Right cardiac atrium (tissue), 5 donors: ENCODE measurements around the gene CEP72. TPM values are rescaled to one million over a fixed set of nuclear protein-coding genes. Genes with fewer than 3 reads are reported as not detected.

Experiments
- ATAC-seq, 2 donors: fragments of 200-7000 bp; cut with Tn5 transposase; one replicate each; pipeline versions ENCODE4 v1.8.0 to v1.9.1; 2020; ENCODE audit warnings: moderate library complexity in 2 of 2, mild to moderate bottlenecking in 1 of 2
- DNase-seq, 3 donors: peaks; one replicate each; pipeline ENCODE4 v3.0.0-alpha.2; 2020
- H3K27ac ChIP-seq: one replicate; pipeline ENCODE4 v1.5.1; 2013; ENCODE audit warnings: mild to moderate bottlenecking, low read length, control low read depth, moderate library complexity
- H3K27me3 ChIP-seq: one replicate; pipeline ENCODE4 v1.6.1; 2013; ENCODE audit not compliant: control insufficient read depth, insufficient read depth
- H3K4me1 ChIP-seq: one replicate; pipeline ENCODE4 v1.6.1; 2013; ENCODE audit warnings: low read length; ENCODE audit not compliant: control insufficient read depth, insufficient read depth
- H3K4me3 ChIP-seq: one replicate; pipeline ENCODE4 v1.5.1; 2013; ENCODE audit warnings: low read length, control low read depth
- H3K9me3 ChIP-seq: one replicate; pipeline ENCODE4 v1.6.1; 2013; ENCODE audit warnings: low read length; ENCODE audit not compliant: control insufficient read depth
- whole genome bisulfite sequencing: extraction: QIAGEN DNeasy Blood & Tissue Kit; methylation state at CpG from one replicate; pipeline ENCODE4 v1.1.7; 2013; 5-methylcytosine and 5-hydroxymethylcytosine counted together
- intact Hi-C, 4 donors: fragments of 100-400 bp; cut with DNase I; formaldehyde crosslinking; loops; one replicate each; pipeline versions ENCODE4 v1.11.0 to v1.14.0; 2022 to 2023
- polyA plus RNA-seq: library from polyadenylated mRNA; stranded (reverse); fragments of 200-250 nt; gene quantifications from one replicate; pipeline ENCODE4 v1.2.3, GENCODE V29; 2013
- total RNA-seq, 4 donors: library from RNA; stranded (reverse); fragmentation: NEBNext Ultra II Directional; extraction: Animal tissue kit (Norgen Biotek cat#: 25700); gene quantifications; one replicate each; pipeline ENCODE4 v1.2.1, GENCODE V29; 2021
- donor health status: healthy with polysubstance abuse.
- donor health status: DM: no; HTN: yes; CAD: no.
- donor health status: DM: no; HTN: no; CAD: no.
- donor health status: DM: no; HTN: yes; CAD: no; lungs with severe emphysema.
- donor health status: DM: yes; HTN: yes; CAD: no.

CEP72 gene
- total and polyA plus RNA-seq, 5 donors = 1.1 to 3.4 (median 2.1) TPM

DNA sequence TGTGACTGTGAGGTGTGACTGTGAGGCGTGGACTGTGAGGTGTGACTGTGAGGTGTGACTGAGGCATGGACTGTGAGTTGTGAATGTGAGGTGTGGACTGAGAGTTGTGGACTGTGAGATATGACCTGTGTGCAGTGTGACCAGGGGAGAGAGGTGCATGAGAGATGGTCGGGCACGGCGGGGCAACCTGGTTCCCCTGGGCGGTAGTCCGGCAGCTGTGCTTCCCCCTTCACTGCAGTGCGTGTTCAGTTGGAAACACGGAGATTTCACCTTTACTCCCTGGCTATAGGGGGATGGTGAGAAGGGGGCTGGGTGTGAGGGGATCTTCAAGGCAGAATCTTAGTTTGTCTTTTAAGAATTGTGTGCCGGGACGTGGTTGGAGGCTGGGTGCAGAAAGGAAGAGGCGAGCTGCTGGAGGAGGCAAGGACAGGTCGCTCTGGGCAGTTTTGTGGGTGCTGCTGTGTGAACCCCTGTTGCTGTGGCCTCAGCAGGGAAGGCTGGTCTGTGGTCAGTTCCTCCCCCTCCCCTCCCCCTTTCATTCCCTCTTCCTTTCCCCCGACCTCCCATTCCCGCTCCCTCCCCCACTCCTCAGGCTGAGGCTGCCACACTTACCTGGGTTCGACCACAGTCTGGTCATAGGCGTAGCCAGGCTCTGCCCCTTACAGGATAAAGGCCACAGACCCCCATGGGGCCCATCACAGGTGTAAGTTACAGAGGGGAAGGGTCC is 39.3 kb downstream of the CEP72 start:
- Histone ChIP-seq H3K4me1 (no peaks in the 10 kb centered on the region), H3K9me3 (peaks cover 2% of the 10 kb centered on the region), H3K4me3 (no peak overlapping the region), H3K27me3 (no peaks in the 10 kb centered on the region), H3K27ac (no peak overlapping the region)
- intact Hi-C loops = no loop called here
- ATAC-seq = no peak
- 90% methylated on average over 16 of the region's 16 CpGs for WGBS
- DNase-seq = peak in 1 of 3 donors; percentile 33

DNA sequence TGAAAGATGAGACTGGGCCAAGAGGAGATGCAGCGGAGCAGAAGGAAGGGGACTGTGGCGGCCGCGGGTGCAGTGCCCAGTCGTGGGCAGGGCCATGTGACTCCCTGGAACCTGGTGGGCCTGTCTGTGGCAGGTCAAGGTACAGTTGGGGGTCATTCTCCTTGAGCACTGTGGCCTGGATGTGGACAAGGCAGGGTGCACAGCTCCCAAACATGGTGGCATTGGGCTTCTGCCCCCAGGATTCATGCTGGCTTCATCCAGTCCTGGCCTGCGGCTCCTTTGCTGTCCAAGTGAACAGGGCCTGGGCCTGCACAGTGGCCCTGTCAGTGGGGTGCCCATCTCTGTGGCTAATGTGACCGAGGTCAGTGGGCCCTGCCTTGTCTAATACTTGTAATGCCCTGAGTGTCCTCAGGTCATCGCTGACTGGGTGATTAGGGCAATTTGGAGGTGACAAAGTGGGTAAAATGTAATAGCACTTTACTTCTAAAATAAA is 39.9 kb downstream of the CEP72 start:
- WGBS = 96% methylated on average over 8 of the region's 8 CpGs
- ATAC-seq = peak; percentile 21 to 47
- no peaks in the 10 kb centered on the region for H3K4me1 ChIP-seq
- no peak for DNase-seq
- no peak overlapping the region for H3K4me3 ChIP-seq
- peaks cover 2% of the 10 kb centered on the region for H3K9me3 ChIP-seq
- intact Hi-C loops = no loop called here
- no peak overlapping the region for H3K27ac ChIP-seq
- no peaks in the 10 kb centered on the region for H3K27me3 ChIP-seq

DNA sequence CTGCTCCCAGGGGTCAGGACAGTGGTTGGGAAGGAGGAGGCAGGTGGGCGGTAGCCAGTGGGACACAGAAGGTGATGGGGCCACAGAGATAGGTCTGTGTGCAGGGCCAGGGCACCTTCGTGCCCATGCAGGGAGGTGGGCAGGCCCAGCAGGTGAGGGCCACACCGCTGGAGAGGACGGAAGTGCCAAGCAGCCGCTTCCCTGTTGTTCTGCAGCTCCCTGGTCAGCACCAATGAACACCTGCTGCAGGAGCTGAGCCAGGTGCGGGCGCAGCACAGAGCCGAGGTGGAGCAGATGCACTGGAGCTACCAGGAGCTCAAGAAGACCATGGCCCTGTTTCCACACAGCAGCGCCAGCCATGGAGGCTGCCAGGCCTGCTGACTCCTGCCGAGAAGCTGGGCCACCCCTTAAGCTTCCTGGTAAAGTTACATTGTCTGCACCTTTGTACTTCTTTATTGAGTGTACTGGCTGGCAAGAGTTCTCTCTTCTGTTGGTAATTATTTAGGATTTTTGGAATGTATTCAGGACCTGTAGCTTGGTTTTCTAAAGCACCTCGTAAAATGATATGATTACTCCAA is 40.7 kb downstream of the CEP72 start:
- Histone ChIP-seq H3K27me3 (no peaks in the 10 kb centered on the region), H3K9me3 (peaks cover 2% of the 10 kb centered on the region), H3K4me1 (no peaks in the 10 kb centered on the region), H3K27ac (no peak overlapping the region), H3K4me3 (no peak overlapping the region)
- DNase-seq (peak in 1 of 3 donors; percentile 46), ATAC-seq (peak in 1 of 2 donors; percentile 31)
- WGBS = 95% methylated on average over 11 of the region's 11 CpGs
- intact Hi-C loops = no loop called here

DNA sequence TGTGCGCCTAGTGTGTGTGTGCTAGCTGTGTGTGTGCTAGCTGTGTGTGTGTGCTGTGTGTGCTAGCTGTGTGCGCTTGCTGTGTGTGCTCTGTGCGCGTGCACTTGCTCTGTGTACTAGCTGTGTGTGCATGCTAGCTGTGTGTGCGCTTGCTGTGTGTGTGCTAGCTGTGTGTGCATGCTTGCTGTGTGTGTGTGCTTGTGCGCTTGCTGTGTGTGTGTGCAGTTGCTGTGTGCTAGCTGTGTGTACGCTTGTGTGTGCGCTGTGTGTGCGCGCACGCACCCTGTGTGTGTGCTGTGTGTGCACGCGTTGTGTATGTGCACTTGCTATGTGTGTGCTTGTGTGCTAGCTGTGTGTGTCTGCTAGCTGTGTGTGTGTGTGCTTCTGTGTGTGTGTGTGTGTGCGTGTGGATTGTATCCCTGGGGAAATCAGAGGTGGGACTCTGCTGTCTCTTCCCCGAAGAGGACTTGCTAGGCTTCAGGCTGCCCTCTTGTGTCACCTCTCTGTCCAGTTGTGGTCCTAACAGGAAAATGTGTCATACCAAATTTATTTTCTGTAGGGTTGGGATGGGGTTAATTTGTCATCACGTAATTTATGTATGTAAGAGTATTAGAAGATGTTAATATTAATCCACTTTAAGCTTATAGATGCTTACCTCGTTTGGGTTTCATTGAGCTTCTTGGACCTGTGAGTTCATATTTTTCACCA is 42.1 kb downstream of the CEP72 start:
- Histone ChIP-seq H3K4me3 (no peak overlapping the region), H3K9me3 (peaks cover 3% of the 10 kb centered on the region), H3K27ac (no peak overlapping the region), H3K27me3 (no peaks in the 10 kb centered on the region), H3K4me1 (no peaks in the 10 kb centered on the region)
- intact Hi-C loops = no loop called here
- ATAC-seq (peak in 1 of 2 donors; percentile 31), DNase-seq (peak in 1 of 3 donors; percentile 29)
- 88% methylated on average over 17 of the region's 17 CpGs for WGBS

DNA sequence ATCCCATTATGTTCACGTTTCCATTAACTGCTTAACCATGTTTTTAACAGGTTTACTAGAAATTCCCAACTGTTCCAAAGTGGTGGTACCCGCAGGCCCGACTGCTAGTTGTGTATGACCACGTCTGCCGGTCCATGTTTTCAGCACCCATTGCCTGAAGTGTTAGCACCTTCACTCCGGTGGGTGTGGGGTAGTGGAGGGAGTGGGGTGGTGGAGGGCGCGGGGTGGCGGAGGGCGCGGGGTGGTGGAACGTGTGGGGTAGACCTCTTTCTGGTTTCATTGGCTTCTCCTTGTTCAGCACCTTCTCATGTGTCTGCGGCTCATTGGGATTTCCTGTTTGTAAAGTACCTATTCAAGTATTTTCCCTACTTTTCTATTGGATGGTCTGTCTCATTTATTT is 43.3 kb downstream of the CEP72 start:
- DNase-seq = peak in 2 of 3 donors; percentile 0 to 20
- Histone ChIP-seq H3K27me3 (no peaks in the 10 kb centered on the region), H3K4me1 (no peaks in the 10 kb centered on the region), H3K27ac (no peak overlapping the region), H3K9me3 (peaks cover 3% of the 10 kb centered on the region), H3K4me3 (no peak overlapping the region)
- intact Hi-C loops = no loop called here
- WGBS = 97% methylated on average over 13 of the region's 13 CpGs
- ATAC-seq = no peak

DNA sequence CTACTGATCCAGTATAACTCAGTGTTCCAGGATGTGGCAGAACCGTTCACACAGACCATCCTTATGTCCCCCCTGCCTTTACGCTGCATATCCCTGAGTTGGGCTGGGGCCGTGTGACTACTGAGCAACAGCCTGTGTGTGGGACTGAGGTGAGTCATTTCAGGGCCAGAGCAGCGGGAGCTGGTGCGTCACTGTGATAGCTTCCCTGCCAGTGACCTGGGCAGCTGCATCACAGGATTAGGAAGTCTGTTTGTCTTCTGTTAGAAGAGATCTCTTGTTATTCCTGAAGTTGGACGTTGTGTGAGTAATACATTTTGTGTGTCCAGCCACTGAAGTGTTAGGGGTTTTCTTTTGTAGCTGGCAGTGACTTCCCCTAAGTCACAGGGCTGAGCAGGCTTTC is 45.4 kb downstream of the CEP72 start:
- Histone ChIP-seq H3K9me3 (peaks cover 3% of the 10 kb centered on the region), H3K27me3 (no peaks in the 10 kb centered on the region), H3K27ac (no peak overlapping the region), H3K4me3 (no peak overlapping the region), H3K4me1 (no peaks in the 10 kb centered on the region)
- DNase-seq (peak in 1 of 3 donors; percentile 0), ATAC-seq (no peak)
- 92% methylated on average over 6 of the region's 6 CpGs for WGBS
- intact Hi-C loops = no loop called here

DNA sequence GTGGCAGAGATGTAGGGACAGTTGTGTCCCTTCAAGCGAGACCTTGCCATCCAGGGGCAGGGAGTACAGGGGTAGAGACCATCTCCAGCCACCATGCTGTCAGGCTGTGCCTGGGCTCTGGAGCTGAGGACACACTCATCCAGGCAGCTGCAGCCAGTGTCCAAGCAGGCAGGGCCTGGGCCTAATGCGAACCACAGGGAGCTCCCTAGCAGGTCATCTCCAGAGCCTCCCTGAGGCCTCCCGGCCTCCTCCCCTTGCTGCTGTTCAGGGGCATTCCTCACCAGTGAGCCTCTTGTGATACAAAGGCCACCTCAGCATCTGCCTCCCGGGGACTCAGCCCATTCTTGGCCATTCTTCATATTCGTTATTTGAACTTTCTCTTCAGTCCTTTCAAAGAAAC is 46.0 kb downstream of the CEP72 start:
- no peaks in the 10 kb centered on the region for H3K27me3 ChIP-seq
- peak in 1 of 3 donors; percentile 16 for DNase-seq
- 96% methylated on average over 5 of the region's 5 CpGs for WGBS
- H3K4me3 ChIP-seq = no peak overlapping the region
- no peak overlapping the region for H3K27ac ChIP-seq
- no peak for ATAC-seq
- peaks cover 3% of the 10 kb centered on the region for H3K9me3 ChIP-seq
- H3K4me1 ChIP-seq = no peaks in the 10 kb centered on the region
- intact Hi-C loops = no loop called here

DNA sequence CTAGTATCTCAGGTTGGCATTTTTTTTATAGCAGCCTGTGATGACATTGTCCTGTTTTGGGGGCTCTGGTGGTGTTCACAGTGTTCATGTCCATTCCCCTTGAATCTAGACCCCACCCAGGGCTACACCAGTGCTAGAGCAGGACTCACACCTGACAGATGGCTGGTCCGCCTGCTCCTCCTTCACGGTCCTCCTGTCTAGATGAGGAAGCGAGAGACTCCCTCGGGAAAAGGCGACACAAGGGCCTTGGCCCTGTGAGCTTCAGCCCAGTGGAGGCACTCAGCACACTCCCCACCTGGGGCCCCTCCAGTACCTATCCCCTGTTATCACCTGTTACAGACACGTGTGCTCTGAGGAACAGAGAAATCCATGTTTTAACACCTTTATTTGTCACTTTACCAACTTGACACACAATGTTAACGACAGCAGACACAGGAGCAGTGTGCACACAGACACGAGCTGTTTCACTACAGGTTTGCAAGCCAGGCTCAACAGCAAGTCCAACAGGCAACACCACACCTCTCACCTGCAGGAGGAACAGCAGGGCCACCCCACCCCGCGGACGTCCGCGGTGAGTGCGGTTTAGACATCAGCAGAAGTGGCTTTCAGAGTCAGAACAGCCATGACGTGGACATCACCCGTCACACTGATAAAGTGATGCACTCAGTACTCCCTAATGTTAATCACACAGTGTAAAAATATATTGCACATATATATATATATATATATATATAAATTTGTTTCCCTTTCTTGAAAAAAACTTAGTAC is 47.5 kb downstream of the CEP72 start:
- Histone ChIP-seq H3K27ac (no peak overlapping the region), H3K4me1 (no peaks in the 10 kb centered on the region), H3K27me3 (no peaks in the 10 kb centered on the region), H3K4me3 (no peak overlapping the region), H3K9me3 (peaks cover 1% of the 10 kb centered on the region)
- ATAC-seq (no peak), DNase-seq (peak in 1 of 3 donors; percentile 16)
- 97% methylated on average over 16 of the region's 16 CpGs for WGBS
- intact Hi-C loops = no loop called here

DNA sequence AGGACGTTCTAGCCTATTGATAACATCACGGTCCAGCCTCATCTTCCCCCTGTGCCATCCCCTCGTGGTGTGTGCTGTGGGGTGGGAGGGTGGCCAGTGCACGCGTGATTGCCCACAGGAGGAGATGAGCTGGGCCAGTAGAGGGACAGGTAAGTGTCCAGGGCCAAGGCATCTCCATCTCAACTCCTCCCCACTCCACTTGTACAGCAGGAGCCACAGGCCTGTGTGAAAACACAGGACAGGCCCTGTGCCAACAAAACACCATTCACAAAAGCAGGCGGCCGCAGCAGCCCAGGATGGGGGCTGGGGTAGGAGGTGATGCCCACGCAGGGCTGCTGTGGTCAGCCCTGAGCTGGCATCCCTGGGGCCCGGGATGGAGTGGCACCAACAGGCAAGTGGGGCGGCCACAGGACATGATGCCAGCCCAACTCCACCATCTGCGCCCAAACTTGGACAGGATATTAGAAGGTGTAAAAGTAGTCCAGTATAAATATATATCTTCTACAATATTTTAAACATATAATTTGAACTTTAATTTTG is 48.4 kb downstream of the CEP72 start:
- ATAC-seq (no peak), DNase-seq (peak in 1 of 3 donors; percentile 4)
- Histone ChIP-seq H3K9me3 (peaks cover 1% of the 10 kb centered on the region), H3K27ac (no peak overlapping the region), H3K4me1 (no peaks in the 10 kb centered on the region), H3K4me3 (no peak overlapping the region), H3K27me3 (no peaks in the 10 kb centered on the region)
- intact Hi-C loops = no loop called here
- WGBS = 96% methylated on average over 11 of the region's 11 CpGs

DNA sequence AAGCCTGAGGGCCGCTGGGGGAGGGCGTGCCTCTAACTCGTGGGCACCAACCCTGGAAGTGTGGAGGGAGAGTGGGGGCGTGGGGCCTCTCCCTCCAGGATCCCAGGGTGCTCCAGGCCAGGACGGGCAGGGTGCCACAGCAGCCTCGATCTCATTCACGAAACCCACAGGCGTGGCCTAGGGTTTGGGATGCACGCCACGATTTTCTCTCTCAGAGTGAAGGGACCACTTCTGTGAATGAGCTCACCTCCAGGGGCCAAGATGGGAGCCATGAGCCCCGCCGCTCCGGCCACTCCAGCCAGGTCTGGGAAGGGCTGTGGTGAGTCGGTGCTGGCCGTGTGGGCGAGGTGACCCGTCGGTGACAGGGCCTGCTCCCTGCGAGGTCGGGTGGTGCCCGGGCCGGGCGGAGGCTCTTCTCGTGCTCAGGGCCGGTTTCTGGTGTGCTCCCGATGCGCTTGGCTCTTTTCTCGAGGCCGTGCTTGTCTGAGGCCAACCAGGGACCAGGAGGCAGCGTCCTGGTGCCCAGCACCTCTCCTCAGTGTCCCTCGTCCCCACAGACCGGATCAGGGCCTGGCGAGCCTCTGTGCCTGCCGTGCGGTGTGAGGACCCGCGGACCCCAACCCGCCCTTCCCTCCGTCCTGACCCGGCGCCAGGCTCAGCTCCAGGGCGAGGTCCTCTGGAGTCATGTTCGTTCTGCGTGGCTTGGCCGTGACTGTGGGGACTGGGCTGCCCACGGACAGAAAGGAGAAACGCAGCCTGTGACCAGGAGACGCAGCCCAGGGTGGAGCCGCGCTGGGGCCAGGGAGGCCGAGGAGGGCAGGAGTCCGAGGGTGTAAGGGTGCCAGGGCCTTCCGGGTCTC is 50.0 kb downstream of the CEP72 start:
- Histone ChIP-seq H3K4me3 (no peak overlapping the region), H3K27me3 (no peaks in the 10 kb centered on the region), H3K9me3 (peaks cover 1% of the 10 kb centered on the region), H3K27ac (no peak overlapping the region), H3K4me1 (no peaks in the 10 kb centered on the region)
- peak; percentile 9 to 52 (median 41) for DNase-seq
- ATAC-seq = no peak
- intact Hi-C loops = no loop called here
- WGBS = 98% methylated on average over 53 of the region's 53 CpGs
